ENCODE measurements around the gene PRRG3.

PRRG3 gene

DNA sequence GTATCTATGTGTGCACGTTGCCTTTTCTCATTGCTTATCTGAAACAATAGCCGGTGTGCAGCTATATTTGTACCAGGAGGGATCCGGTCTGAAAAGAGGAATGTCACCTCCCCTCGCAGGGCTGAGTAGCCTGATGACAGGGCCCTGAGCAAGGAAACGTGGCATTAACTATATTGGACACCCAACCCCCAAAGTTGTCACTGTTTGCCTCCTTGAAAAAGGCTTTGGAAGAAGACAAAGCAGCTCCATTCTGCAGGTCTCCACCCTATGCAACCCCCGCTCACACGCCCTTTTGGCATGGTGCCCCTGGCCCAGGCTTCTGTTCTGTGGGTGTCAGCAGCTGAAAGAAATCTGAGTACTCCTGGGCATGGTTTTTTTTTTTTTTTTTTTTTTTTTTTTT, 8.2 kb downstream of the PRRG3 start:
- ChIA-PET POLR2A (no interaction called here), CTCF (no interaction called here)
- no peak for DNase-seq (ENCODE audit: extremely low spot score)
- TF ChIP-seq CTCF (IDR thresholded peaks at IDR 0.05; ENCODE audit: control extremely low read depth, extremely low read depth, low read depth, missing control alignments) = no peak

DNA sequence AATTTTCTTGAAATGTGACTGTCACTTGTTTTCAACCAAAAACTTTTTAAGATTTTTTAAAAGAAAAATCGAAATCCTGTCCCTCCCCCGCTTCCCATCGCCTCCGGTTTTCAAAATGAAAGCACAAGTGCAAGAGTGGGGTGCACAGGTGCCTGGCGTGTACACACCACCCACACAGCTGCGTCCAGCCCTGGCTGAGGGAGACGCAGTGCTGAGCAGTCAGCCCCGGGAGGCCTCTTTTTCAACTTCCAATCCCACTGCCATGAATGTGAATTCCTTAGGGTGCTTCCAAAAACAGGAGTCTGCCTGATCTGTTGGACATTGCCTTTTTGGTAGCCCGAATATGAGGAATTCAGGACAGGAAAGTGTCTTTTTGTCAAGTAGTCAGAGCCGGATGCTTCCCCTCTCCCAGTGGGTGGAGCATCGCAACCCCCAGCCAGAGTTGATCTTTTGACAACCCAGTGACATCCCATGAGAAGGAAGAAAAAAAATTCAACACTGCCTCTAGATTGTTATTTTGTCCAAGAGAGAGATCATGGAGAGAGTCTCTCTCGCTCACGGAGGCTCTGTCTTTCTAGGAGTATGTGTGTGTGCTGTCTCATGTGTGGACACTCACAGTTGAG, 8.9 kb downstream of the PRRG3 start:
- TF ChIP-seq CTCF (IDR thresholded peaks at IDR 0.05; ENCODE audit: control extremely low read depth, extremely low read depth, low read depth, missing control alignments) = no peak
- ChIA-PET CTCF (no interaction called here), POLR2A (no interaction called here)
- no peak for DNase-seq (ENCODE audit: extremely low spot score)

GRCh38 chrX:151708821-151709220, 13.6 kb downstream of the PRRG3 start:
- no peak for TF ChIP-seq CTCF (IDR thresholded peaks at IDR 0.05; ENCODE audit: control extremely low read depth, extremely low read depth, low read depth, missing control alignments)
- no peak for DNase-seq (ENCODE audit: extremely low spot score)
- ChIA-PET CTCF (no interaction called here), POLR2A (no interaction called here)

GRCh38 chrX:151710457-151710856, 15.2 kb downstream of the PRRG3 start:
- CTCF ChIA-PET = no interaction called here

DNA sequence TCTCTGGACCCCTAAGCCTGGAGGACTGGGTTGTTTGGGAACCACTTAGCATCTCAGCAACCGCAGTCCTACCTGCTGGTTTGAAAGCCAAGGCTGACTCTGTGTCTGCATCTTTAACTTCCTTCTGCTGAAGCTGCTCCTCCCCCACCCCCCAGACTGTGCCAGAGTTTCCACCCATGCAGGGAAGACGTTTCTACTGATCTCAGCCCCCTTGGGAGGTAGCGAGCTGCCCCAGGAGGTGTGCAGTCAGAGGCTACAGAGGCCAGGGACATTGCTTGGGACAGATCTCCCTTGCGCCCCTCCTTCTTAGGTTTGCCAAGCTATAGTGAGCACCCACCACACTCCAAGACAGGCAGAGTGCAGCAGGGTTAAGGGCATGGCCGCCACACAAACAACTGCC, 15.9 kb downstream of the PRRG3 start:
- no peak for DNase-seq (ENCODE audit: extremely low spot score)
- TF ChIP-seq CTCF (IDR thresholded peaks at IDR 0.05; ENCODE audit: control extremely low read depth, extremely low read depth, low read depth, missing control alignments) = no peak
- ChIA-PET CTCF (interaction anchor here (1.2 kb wide), 1 partner anchor 37 kb away, joined by 3 read pairs; no protein-coding TSS in a partner anchor), POLR2A (no interaction called here)

More at GRCh38 chrX:151710457-151710856, 15.2 kb downstream of the PRRG3 start:
- no peak for TF ChIP-seq CTCF (IDR thresholded peaks at IDR 0.05; ENCODE audit: control extremely low read depth, extremely low read depth, low read depth, missing control alignments)
- DNase-seq (ENCODE audit: extremely low spot score) = no peak
- POLR2A ChIA-PET = no interaction called here

GRCh38 chrX:151711787-151712186, 16.5 kb downstream of the PRRG3 start:
- DNase-seq (ENCODE audit: extremely low spot score) = no peak
- CTCF ChIA-PET = interaction anchor here (1.2 to 1.6 kb wide), 3 partner anchors 9 to 37 kb away, joined by 3 to 4 read pairs (median 3); no protein-coding TSS in a partner anchor
- TF ChIP-seq CTCF (IDR thresholded peaks at IDR 0.05; ENCODE audit: control extremely low read depth, extremely low read depth, low read depth, missing control alignments) = no peak
- POLR2A ChIA-PET = no interaction called here

All from GM10248 (cell line).